Fibroblast of lung (primary cell): ENCODE measurements around the gene LGALS4. TPM values are rescaled to one million over a fixed set of nuclear protein-coding genes. Genes with fewer than 3 reads are reported as not detected.

Experiments
- DNase-seq, 2 donors: peaks; one replicate each; pipeline versions ENCODE4 v3.0.0 to v3.0.0-alpha.2; 2010; ENCODE audit warnings: low read depth in 2 of 2
- H2AFZ ChIP-seq: 2 replicates; pipeline ENCODE4 v1.5.1; 2012; ENCODE audit warnings: low read length, control low read depth, inconsistent platforms
- H3K27ac ChIP-seq: 2 replicates; pipeline ENCODE4 v1.5.1; 2011; ENCODE audit warnings: low read length, control low read depth; ENCODE audit not compliant: insufficient read depth
- H3K27me3 ChIP-seq: 2 replicates; pipeline ENCODE4 v1.5.1; 2011; ENCODE audit warnings: mild to moderate bottlenecking, low read length; ENCODE audit not compliant: control insufficient read depth, insufficient read depth
- H3K36me3 ChIP-seq: 2 replicates; pipeline ENCODE4 v1.5.1; 2011; ENCODE audit warnings: low read length; ENCODE audit not compliant: control insufficient read depth, insufficient read depth
- H3K4me1 ChIP-seq: 2 replicates; pipeline ENCODE4 v1.5.1; 2011; ENCODE audit warnings: low read length; ENCODE audit not compliant: control insufficient read depth, insufficient read depth; ENCODE audit errors: extremely low read depth
- H3K4me2 ChIP-seq: 2 replicates; pipeline ENCODE4 v1.5.1; 2011; ENCODE audit warnings: low read length, control low read depth; ENCODE audit not compliant: insufficient read depth; ENCODE audit errors: extremely low read depth
- H3K4me3 ChIP-seq, 4 experiments: fragments of 200-600 bp in 1 of 4; sonication (generic) in 1 of 4; replicated peaks in 1 of 4; 2 replicates each; pipeline ENCODE4 v1.5.1; 2011 to 2016; ENCODE audit warnings: low read length in 4 of 4, low read depth in 3 of 4, mild to moderate bottlenecking in 3 of 4, control low read depth in 2 of 4, inconsistent platforms in 1 of 4, mixed read lengths in 1 of 4; ENCODE audit not compliant: insufficient read depth in 1 of 4; ENCODE audit errors: control extremely low read depth in 1 of 4
- H3K79me2 ChIP-seq: 2 replicates; pipeline ENCODE4 v1.5.1; 2012; ENCODE audit warnings: mild to moderate bottlenecking, low read length, inconsistent platforms; ENCODE audit not compliant: control insufficient read depth, insufficient read depth
- H3K9ac ChIP-seq: 2 replicates; pipeline ENCODE4 v1.5.1; 2011; ENCODE audit warnings: mild to moderate bottlenecking, low read length, control low read depth; ENCODE audit not compliant: insufficient read depth
- H3K9me3 ChIP-seq: 2 replicates; pipeline ENCODE4 v1.5.1; 2012; ENCODE audit warnings: low read depth, low read length; ENCODE audit not compliant: control insufficient read depth, insufficient read depth
- H4K20me1 ChIP-seq: 2 replicates; pipeline ENCODE4 v1.5.1; 2011; ENCODE audit warnings: low read length; ENCODE audit not compliant: control insufficient read depth, insufficient read depth; ENCODE audit errors: extremely low read depth
- EZH2 ChIP-seq: IDR thresholded peaks from 2 replicates; pipeline ENCODE4 v1.5.1; 2012; ENCODE audit warnings: low read length, control low read depth, mild to moderate bottlenecking; ENCODE audit errors: missing control alignments
- polyA plus RNA-seq, 2 donors: library from polyadenylated mRNA; depleted of rRNA in 1 of 2; stranded (reverse) in 1 of 2; unstranded in 1 of 2; fragments of >200 nt; gene quantifications; 2 replicates each; pipeline ENCODE4 v1.2.1, GENCODE V29; 2011 to 2012; ENCODE audit warnings: missing spikeins in 1 of 2
- total RNA-seq: library from RNA; depleted of rRNA; stranded (reverse); fragments of >200 nt; gene quantifications from 2 replicates; pipeline ENCODE4 v1.2.1, GENCODE V29; 2014
- TF ChIP-seq, protein P1 (sequence below), 2 donors: IDR thresholded peaks in 1 of 2; conservative IDR thresholded peaks in 1 of 2; 1 replicate in 1 of 2; 2 replicates in 1 of 2; pipeline ENCODE4 v1.5.1; 2011 to 2012; ENCODE audit warnings: low read length in 2 of 2, control low read depth in 1 of 2, inconsistent platforms in 1 of 2, low read depth in 1 of 2, mild to moderate bottlenecking in 1 of 2

LGALS4 gene
- total and polyA plus RNA-seq, 2 donors (not counting 1 experiment from before 2014, with no cell fraction given), result not detected

GRCh38 chr19:38851622-38852230, 39.0 kb upstream of the LGALS4 start:
- peak; percentile 85 to 90 for DNase-seq
- peak overlapping the region; percentile 83 for H3K9ac ChIP-seq
- no peaks in the 10 kb centered on the region for H3K27me3 ChIP-seq
- peak overlapping the region; percentile 100 for H3K4me2 ChIP-seq
- TF ChIP-seq, protein P1, sequence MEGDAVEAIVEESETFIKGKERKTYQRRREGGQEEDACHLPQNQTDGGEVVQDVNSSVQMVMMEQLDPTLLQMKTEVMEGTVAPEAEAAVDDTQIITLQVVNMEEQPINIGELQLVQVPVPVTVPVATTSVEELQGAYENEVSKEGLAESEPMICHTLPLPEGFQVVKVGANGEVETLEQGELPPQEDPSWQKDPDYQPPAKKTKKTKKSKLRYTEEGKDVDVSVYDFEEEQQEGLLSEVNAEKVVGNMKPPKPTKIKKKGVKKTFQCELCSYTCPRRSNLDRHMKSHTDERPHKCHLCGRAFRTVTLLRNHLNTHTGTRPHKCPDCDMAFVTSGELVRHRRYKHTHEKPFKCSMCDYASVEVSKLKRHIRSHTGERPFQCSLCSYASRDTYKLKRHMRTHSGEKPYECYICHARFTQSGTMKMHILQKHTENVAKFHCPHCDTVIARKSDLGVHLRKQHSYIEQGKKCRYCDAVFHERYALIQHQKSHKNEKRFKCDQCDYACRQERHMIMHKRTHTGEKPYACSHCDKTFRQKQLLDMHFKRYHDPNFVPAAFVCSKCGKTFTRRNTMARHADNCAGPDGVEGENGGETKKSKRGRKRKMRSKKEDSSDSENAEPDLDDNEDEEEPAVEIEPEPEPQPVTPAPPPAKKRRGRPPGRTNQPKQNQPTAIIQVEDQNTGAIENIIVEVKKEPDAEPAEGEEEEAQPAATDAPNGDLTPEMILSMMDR (conservative IDR thresholded peaks at IDR 0.05 in 1 of 2, IDR thresholded peaks at IDR 0.05 in 1 of 2; ENCODE audit: low read depth in 1 of 2, low read length in 2 of 2), result no peak
- no peak for TF ChIP-seq EZH2
- no peaks in the 10 kb centered on the region for H4K20me1 ChIP-seq
- peak overlapping the region; percentile 95 for H3K27ac ChIP-seq
- peaks cover 24% of the 10 kb centered on the region for H3K79me2 ChIP-seq
- no peaks in the 10 kb centered on the region for H3K9me3 ChIP-seq
- no peak overlapping the region for H2AFZ ChIP-seq
- H3K4me1 ChIP-seq, result peaks cover 11% of the 10 kb centered on the region
- H3K36me3 ChIP-seq, result peaks cover 5% of the 10 kb centered on the region
- H3K4me3 ChIP-seq, result peak overlapping the region; percentile 68 to 82 (median 73)

DNA sequence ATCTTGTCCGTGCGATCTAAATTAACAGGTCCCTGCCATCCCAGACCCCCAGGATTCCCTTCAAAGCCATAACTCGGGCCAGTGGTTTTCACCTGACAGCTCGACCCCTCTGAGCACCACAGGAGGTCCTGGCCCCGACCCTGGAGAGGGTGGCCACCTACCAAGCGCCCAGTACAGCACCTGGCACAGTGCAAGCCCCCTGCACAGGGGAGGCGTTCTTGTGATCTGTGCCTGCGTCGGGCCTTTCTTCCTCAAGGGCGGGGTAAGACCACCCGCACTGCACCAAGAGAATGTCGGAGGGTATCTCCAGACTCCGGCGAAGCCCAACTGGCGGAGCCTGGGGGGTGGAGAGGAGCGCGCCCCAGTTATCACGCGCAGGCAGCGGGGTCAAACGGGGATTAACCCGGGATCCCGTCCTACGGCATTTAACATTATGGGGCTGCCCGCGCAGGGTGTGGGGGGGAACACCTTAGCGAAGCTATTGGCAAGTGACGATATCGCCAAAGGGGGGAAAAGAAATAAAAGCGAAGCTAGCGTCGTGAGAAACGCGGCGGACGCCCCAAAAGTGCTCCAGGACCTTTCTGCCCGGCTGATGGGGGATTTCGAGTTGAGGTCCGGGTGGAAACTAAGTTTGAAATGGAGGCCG, 38.4 kb upstream of the LGALS4 start:
- H2AFZ ChIP-seq, result peak overlapping the region; percentile 48
- TF ChIP-seq EZH2, result no peak
- TF ChIP-seq, protein P1 (conservative IDR thresholded peaks at IDR 0.05 in 1 of 2, IDR thresholded peaks at IDR 0.05 in 1 of 2; ENCODE audit: low read depth in 1 of 2, low read length in 2 of 2), result no peak

DNA sequence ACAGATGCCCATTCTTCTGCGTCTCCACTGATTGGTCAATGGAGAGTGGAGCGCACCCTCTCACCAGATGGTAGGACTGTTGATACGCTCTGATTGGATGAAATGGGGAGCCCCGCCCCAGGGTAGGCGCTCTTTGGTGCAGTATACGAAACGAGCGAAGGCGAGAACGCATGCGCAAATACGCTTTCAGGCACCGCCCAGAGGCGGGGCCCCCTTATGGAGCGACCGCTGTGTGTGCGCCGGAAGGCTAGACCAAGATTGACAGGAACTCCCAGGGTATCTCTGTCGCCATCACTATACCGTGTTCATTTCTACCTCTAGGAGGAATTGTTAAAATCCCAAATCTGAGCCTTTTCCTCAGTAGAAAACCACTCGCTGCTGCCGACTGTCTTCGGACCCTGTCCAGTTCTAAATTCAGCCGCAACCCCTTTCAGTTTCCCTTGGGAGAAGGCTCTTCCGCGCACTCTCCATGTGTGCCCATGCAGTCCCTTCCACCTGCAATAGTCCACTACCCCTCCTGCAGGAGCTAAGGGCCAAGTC, 37.8 kb upstream of the LGALS4 start:
- peak in 1 of 2 donors; percentile 100 for DNase-seq
- H3K36me3 ChIP-seq, result peaks cover 13% of the 10 kb centered on the region
- H2AFZ ChIP-seq, result peak overlapping the region; percentile 48
- peak overlapping the region; percentile 68 to 82 (median 73) for H3K4me3 ChIP-seq
- H3K27ac ChIP-seq, result peak overlapping the region; percentile 95
- peak overlapping the region; percentile 100 for H3K4me2 ChIP-seq
- no peaks in the 10 kb centered on the region for H4K20me1 ChIP-seq
- H3K79me2 ChIP-seq, result peaks cover 35% of the 10 kb centered on the region
- no peaks in the 10 kb centered on the region for H3K27me3 ChIP-seq
- peak overlapping the region; percentile 57 for H3K9ac ChIP-seq
- H3K9me3 ChIP-seq, result no peaks in the 10 kb centered on the region
- TF ChIP-seq EZH2, result no peak
- TF ChIP-seq, protein P1 (conservative IDR thresholded peaks at IDR 0.05 in 1 of 2, IDR thresholded peaks at IDR 0.05 in 1 of 2; ENCODE audit: low read depth in 1 of 2, low read length in 2 of 2), result peak in 1 of 2 donors; percentile 12
- peaks cover 11% of the 10 kb centered on the region for H3K4me1 ChIP-seq

More for the DNA sequence above, 38.4 kb upstream of the LGALS4 start:
- no peak for DNase-seq
- peaks cover 11% of the 10 kb centered on the region for H3K4me1 ChIP-seq
- peaks cover 29% of the 10 kb centered on the region for H3K79me2 ChIP-seq
- peak overlapping the region; percentile 100 for H3K4me2 ChIP-seq
- H4K20me1 ChIP-seq, result no peaks in the 10 kb centered on the region
- peak overlapping the region; percentile 68 to 82 (median 73) for H3K4me3 ChIP-seq
- peak overlapping the region; percentile 95 for H3K27ac ChIP-seq
- peak overlapping the region; percentile 57 for H3K9ac ChIP-seq
- H3K36me3 ChIP-seq, result peaks cover 8% of the 10 kb centered on the region
- H3K27me3 ChIP-seq, result no peaks in the 10 kb centered on the region
- H3K9me3 ChIP-seq, result no peaks in the 10 kb centered on the region
